ENCODE measurements around the gene MEI4. TPM values are rescaled to one million over a fixed set of nuclear protein-coding genes. Genes with fewer than 3 reads are reported as not detected.

The MEI4 gene
- polyA plus RNA-seq, 1 donor (not counting 4 experiments of a cell fraction or from before 2014, with no cell fraction given): 0.01 TPM

DNA sequence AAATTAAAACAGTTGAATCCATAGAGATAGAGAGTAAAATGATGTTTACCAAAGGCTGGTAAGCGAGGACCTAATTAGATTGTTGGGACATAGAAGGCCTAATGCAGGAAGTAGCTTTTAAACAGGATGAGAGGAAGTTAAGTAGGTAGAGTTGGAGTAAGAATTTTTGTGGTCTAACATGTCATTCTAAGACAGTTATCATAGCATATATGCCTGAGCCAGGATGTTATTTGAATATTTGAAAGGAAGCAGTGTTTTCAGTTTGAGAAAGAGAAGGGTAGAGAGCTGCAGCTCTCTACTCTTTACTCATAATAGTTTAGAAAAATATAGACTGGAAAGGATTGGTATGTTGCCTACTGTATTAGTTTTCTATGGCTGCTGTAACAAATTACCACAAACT, 121.6 kb downstream of the MEI4 start:
- DNase-seq (ENCODE audit: low read depth, low spot score) (no peak), FAIRE-seq (no peak)
- dilution Hi-C loops (cut with MboI; ENCODE audit: extremely low pct_ligation_motif_present, low sequenced_read_pairs): no loop called here
- Histone ChIP-seq H3K36me3 (ENCODE audit: control insufficient read depth in 2 of 2, extremely low read depth in 1 of 2, insufficient read depth in 2 of 2, low read length in 2 of 2) (no peaks in the 10 kb centered on the region), H3K4me2 (ENCODE audit: control insufficient read depth, extremely low read depth, insufficient read depth, low read depth, low read length) (no peak overlapping the region), H3K27me3 (ENCODE audit: control insufficient read depth, extremely low read depth, insufficient read depth, low read length) (no peaks in the 10 kb centered on the region), H3K9me3 (ENCODE audit: control insufficient read depth, low read depth, low read length) (no peaks in the 10 kb centered on the region), H3K9ac (ENCODE audit: control insufficient read depth, extremely low read depth, insufficient read depth, low read length) (no peak overlapping the region), H3K9me1 (ENCODE audit: control insufficient read depth, extremely low read depth, insufficient read depth, low read length) (no peaks in the 10 kb centered on the region), H4K20me1 (ENCODE audit: control insufficient read depth, extremely low read depth, insufficient read depth, low read length) (no peaks in the 10 kb centered on the region), H3K4me1 (ENCODE audit: control insufficient read depth, extremely low read depth, insufficient read depth, low read length) (no peaks in the 10 kb centered on the region), H3K4me3 (ENCODE audit: control insufficient read depth in 2 of 3, extremely low read depth in 1 of 3, insufficient read depth in 2 of 3, low read depth in 1 of 3, low read length in 3 of 3) (no peak overlapping the region), H2AFZ (ENCODE audit: control insufficient read depth, low read length) (no peak overlapping the region), H3K27ac (ENCODE audit: control insufficient read depth, insufficient read depth, low read length) (no peak overlapping the region), H3K79me2 (ENCODE audit: control insufficient read depth, insufficient read depth, low read length) (no peaks in the 10 kb centered on the region)
- no peak for TF ChIP-seq EZH2 (IDR thresholded peaks at IDR 0.05; ENCODE audit: low read length)
- TF ChIP-seq, protein P1, sequence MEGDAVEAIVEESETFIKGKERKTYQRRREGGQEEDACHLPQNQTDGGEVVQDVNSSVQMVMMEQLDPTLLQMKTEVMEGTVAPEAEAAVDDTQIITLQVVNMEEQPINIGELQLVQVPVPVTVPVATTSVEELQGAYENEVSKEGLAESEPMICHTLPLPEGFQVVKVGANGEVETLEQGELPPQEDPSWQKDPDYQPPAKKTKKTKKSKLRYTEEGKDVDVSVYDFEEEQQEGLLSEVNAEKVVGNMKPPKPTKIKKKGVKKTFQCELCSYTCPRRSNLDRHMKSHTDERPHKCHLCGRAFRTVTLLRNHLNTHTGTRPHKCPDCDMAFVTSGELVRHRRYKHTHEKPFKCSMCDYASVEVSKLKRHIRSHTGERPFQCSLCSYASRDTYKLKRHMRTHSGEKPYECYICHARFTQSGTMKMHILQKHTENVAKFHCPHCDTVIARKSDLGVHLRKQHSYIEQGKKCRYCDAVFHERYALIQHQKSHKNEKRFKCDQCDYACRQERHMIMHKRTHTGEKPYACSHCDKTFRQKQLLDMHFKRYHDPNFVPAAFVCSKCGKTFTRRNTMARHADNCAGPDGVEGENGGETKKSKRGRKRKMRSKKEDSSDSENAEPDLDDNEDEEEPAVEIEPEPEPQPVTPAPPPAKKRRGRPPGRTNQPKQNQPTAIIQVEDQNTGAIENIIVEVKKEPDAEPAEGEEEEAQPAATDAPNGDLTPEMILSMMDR (optimal IDR thresholded peaks at IDR 0.05 in 1 of 3, IDR thresholded peaks at IDR 0.05 in 1 of 3, conservative IDR thresholded peaks at IDR 0.05 in 1 of 3; ENCODE audit: extremely low read depth in 1 of 3, insufficient read depth in 2 of 3, low read length in 3 of 3): no peak

DNA sequence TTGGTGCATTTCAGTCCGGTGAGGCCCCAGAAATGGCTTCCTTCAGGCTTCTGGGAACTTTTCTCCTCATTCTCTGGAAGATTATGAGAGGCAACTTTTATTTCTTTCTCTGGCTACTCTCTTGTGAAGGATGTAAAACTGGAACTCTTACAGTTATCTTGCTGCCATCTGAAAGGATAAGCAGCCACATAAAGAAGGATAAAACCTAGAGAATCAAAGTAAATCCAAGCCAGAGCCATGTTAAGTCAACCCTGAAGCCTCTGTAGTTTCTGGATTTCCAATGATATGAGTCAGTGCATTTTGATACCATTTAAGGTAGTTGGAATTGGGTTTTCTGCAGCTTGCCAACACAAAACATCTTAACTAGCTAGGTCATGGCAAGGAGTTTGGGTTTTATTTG, 123.6 kb downstream of the MEI4 start:
- no peaks in the 10 kb centered on the region for H3K9me1 ChIP-seq (ENCODE audit: control insufficient read depth, extremely low read depth, insufficient read depth, low read length)
- no peak overlapping the region for H3K9ac ChIP-seq (ENCODE audit: control insufficient read depth, extremely low read depth, insufficient read depth, low read length)
- H3K4me3 ChIP-seq (ENCODE audit: control insufficient read depth in 2 of 3, extremely low read depth in 1 of 3, insufficient read depth in 2 of 3, low read depth in 1 of 3, low read length in 3 of 3): no peak overlapping the region
- H3K4me2 ChIP-seq (ENCODE audit: control insufficient read depth, extremely low read depth, insufficient read depth, low read depth, low read length): no peak overlapping the region
- FAIRE-seq (no peak), DNase-seq (ENCODE audit: low read depth, low spot score) (no peak)
- no peaks in the 10 kb centered on the region for H3K27me3 ChIP-seq (ENCODE audit: control insufficient read depth, extremely low read depth, insufficient read depth, low read length)
- H4K20me1 ChIP-seq (ENCODE audit: control insufficient read depth, extremely low read depth, insufficient read depth, low read length): no peaks in the 10 kb centered on the region
- no peak overlapping the region for H2AFZ ChIP-seq (ENCODE audit: control insufficient read depth, low read length)
- H3K9me3 ChIP-seq (ENCODE audit: control insufficient read depth, low read depth, low read length): no peaks in the 10 kb centered on the region
- dilution Hi-C loops (cut with MboI; ENCODE audit: extremely low pct_ligation_motif_present, low sequenced_read_pairs): no loop called here
- H3K27ac ChIP-seq (ENCODE audit: control insufficient read depth, insufficient read depth, low read length): no peak overlapping the region
- no peaks in the 10 kb centered on the region for H3K36me3 ChIP-seq (ENCODE audit: control insufficient read depth in 2 of 2, extremely low read depth in 1 of 2, insufficient read depth in 2 of 2, low read length in 2 of 2)
- TF ChIP-seq, protein P1 (optimal IDR thresholded peaks at IDR 0.05 in 1 of 3, IDR thresholded peaks at IDR 0.05 in 1 of 3, conservative IDR thresholded peaks at IDR 0.05 in 1 of 3; ENCODE audit: extremely low read depth in 1 of 3, insufficient read depth in 2 of 3, low read length in 3 of 3): no peak
- no peak for TF ChIP-seq EZH2 (IDR thresholded peaks at IDR 0.05; ENCODE audit: low read length)
- no peaks in the 10 kb centered on the region for H3K79me2 ChIP-seq (ENCODE audit: control insufficient read depth, insufficient read depth, low read length)
- H3K4me1 ChIP-seq (ENCODE audit: control insufficient read depth, extremely low read depth, insufficient read depth, low read length): no peaks in the 10 kb centered on the region

All from keratinocyte (primary cell).